Right atrium auricular region (tissue), 2 donors: Measurements from ENCODE around the gene GMDS. TPM values are rescaled to one million over a fixed set of nuclear protein-coding genes. Genes with fewer than 3 reads are reported as not detected.

Experiments used
- DNase-seq: peaks from one replicate; pipeline ENCODE4 v3.0.0-alpha.2; 2019; ENCODE audit warnings: low spot score
- H3K27ac ChIP-seq, 2 donors: fragments of 200-600 bp; sonication (generic); 1 replicate in 1 of 2; 2 replicates in 1 of 2; pipeline ENCODE4 v1.5.1; 2016 to 2019
- H3K27me3 ChIP-seq, 2 donors: fragments of 200-600 bp; sonication (generic); one replicate each; pipeline versions ENCODE4 v1.5.1 to v1.6.0; 2017 to 2019
- H3K36me3 ChIP-seq: fragments of 200-600 bp; sonication (generic); one replicate; pipeline ENCODE4 v1.5.1; 2016
- H3K4me1 ChIP-seq, 2 donors: fragments of 200-600 bp; sonication (generic); one replicate each; pipeline versions ENCODE4 v1.5.1 to v1.6.0; 2017 to 2019
- H3K4me3 ChIP-seq, 2 donors: fragments of 200-600 bp; sonication (generic); 1 replicate in 1 of 2; 2 replicates in 1 of 2; pipeline ENCODE4 v1.5.1; 2017 to 2019; ENCODE audit warnings: mild to moderate bottlenecking in 1 of 2, moderate library complexity in 1 of 2
- H3K9me3 ChIP-seq, 2 donors: fragments of 200-600 bp; sonication (generic); one replicate each; pipeline ENCODE4 v1.5.1; 2019
- CTCF ChIP-seq, 2 donors: fragments of 200-600 bp; sonication (generic); IDR thresholded peaks; one replicate each; pipeline ENCODE4 v1.5.1; 2019; ENCODE audit warnings: antibody characterized with exemption in 2 of 2
- total RNA-seq, 2 donors: library from RNA; depleted of rRNA; stranded (reverse); fragments of >200 nt; gene quantifications; one replicate each; pipeline ENCODE4 v1.1.0, GENCODE V29; 2016

Gene GMDS
- total RNA-seq, 2 donors from 2014 or later: 11.1 to 11.8 TPM

- Histone ChIP-seq H3K27me3 (no peaks in the 10 kb centered on the region), H3K36me3 (no peaks in the 10 kb centered on the region), H3K9me3 (no peaks in the 10 kb centered on the region), H3K4me1 (peaks cover 0 to 17% of the 10 kb centered on the region in 2 donors), H3K4me3 (no peak overlapping the region), H3K27ac (no peak overlapping the region)
- no peak for DNase-seq
- TF ChIP-seq CTCF (IDR thresholded peaks at IDR 0.05): no peak
Measured at GRCh38 chr6:1770968-1771723, 474.3 kb downstream of the GMDS start.

GRCh38 chr6:1770435-1770843 is 475.0 kb downstream of the GMDS start:
- DNase-seq: no peak
- Histone ChIP-seq H3K27me3 (no peaks in the 10 kb centered on the region), H3K9me3 (no peaks in the 10 kb centered on the region), H3K4me3 (no peak overlapping the region), H3K36me3 (no peaks in the 10 kb centered on the region), H3K27ac (no peak overlapping the region), H3K4me1 (peaks cover 0 to 19% of the 10 kb centered on the region in 2 donors)
- TF ChIP-seq CTCF (IDR thresholded peaks at IDR 0.05): no peak

- Histone ChIP-seq H3K4me1 (peaks cover 0 to 22% of the 10 kb centered on the region in 2 donors), H3K9me3 (no peaks in the 10 kb centered on the region), H3K27ac (no peak overlapping the region), H3K27me3 (no peaks in the 10 kb centered on the region), H3K4me3 (no peak overlapping the region), H3K36me3 (no peaks in the 10 kb centered on the region)
- peak; percentile 82 for DNase-seq
- TF ChIP-seq CTCF (IDR thresholded peaks at IDR 0.05): no peak
Measured at GRCh38 chr6:1767481-1768246, 477.7 kb downstream of the GMDS start.

- Histone ChIP-seq H3K27me3 (no peaks in the 10 kb centered on the region), H3K4me3 (no peak overlapping the region), H3K9me3 (no peaks in the 10 kb centered on the region), H3K4me1 (peaks cover 0 to 22% of the 10 kb centered on the region in 2 donors), H3K27ac (peak overlapping the region in 1 of 2 donors; percentile 3), H3K36me3 (no peaks in the 10 kb centered on the region)
- TF ChIP-seq CTCF (IDR thresholded peaks at IDR 0.05): no peak
- DNase-seq: no peak
Measured at GRCh38 chr6:1766654-1767053, 478.8 kb downstream of the GMDS start.

- no peaks in the 10 kb centered on the region for H3K9me3 ChIP-seq
- no peak overlapping the region for H3K27ac ChIP-seq
- H3K27me3 ChIP-seq: no peaks in the 10 kb centered on the region
- H3K36me3 ChIP-seq: no peaks in the 10 kb centered on the region
- no peak for DNase-seq
- H3K4me1 ChIP-seq: peaks cover 0 to 22% of the 10 kb centered on the region in 2 donors
- no peak for TF ChIP-seq CTCF (IDR thresholded peaks at IDR 0.05)
- H3K4me3 ChIP-seq: no peak overlapping the region
Measured at GRCh38 chr6:1765160-1765903, 480.1 kb downstream of the GMDS start.
